NCI-H187 (cell line): ENCODE data around the gene WDR5.

Experiments
- DNase-seq, 2 experiments: peaks; one replicate each; lab custom pipeline; 2025; lab: John Stamatoyannopoulos, UW

WDR5 gene

GRCh38 chr9:134159566-134160245 lies 23.8 kb downstream of the WDR5 start:
- no peak for DNase-seq

GRCh38 chr9:134161647-134162046 lies 25.8 kb downstream of the WDR5 start:
- no peak for DNase-seq

- DNase-seq = no peak
These were observed 26.4 kb downstream of the WDR5 start for GRCh38 chr9:134162212-134162775.

- DNase-seq = no peak
These were observed 27.1 kb downstream of the WDR5 start for GRCh38 chr9:134162926-134163370.

GRCh38 chr9:134163371-134164196 lies 27.7 kb downstream of the WDR5 start:
- DNase-seq = no peak

- DNase-seq = no peak
These were observed 29.0 kb downstream of the WDR5 start for GRCh38 chr9:134164879-134165278.

GRCh38 chr9:134165357-134166315 lies 29.8 kb downstream of the WDR5 start:
- DNase-seq = no peak

GRCh38 chr9:134166374-134166773 lies 30.5 kb downstream of the WDR5 start:
- DNase-seq = no peak

GRCh38 chr9:134167530-134167931 lies 31.6 kb downstream of the WDR5 start:
- no peak for DNase-seq

GRCh38 chr9:134168757-134169550 lies 33.1 kb downstream of the WDR5 start:
- DNase-seq = no peak

- no peak for DNase-seq
These were observed 34.0 kb downstream of the WDR5 start for GRCh38 chr9:134169724-134170401.

GRCh38 chr9:134170532-134171315 lies 34.8 kb downstream of the WDR5 start:
- DNase-seq = no peak

- DNase-seq = no peak
These were observed 35.7 kb downstream of the WDR5 start for GRCh38 chr9:134171316-134172197.

GRCh38 chr9:134172198-134173126 lies 36.6 kb downstream of the WDR5 start:
- DNase-seq = no peak

GRCh38 chr9:134173127-134174072 lies 37.5 kb downstream of the WDR5 start:
- no peak for DNase-seq

- DNase-seq = no peak
These were observed 38.2 kb downstream of the WDR5 start for GRCh38 chr9:134174073-134174449.
